Measurements from ENCODE around the gene STX10.
"Not testable (repeated sequence)": the region's sequence is repeated elsewhere in the genome, so short reads cannot be mapped to it uniquely, and the experiment has no call there.

Gene STX10

GRCh38 chr19:13164343-13165161, 14.4 kb upstream of the STX10 start:
- DNase-seq = peak; percentile 99

- DNase-seq = peak; percentile 98
Observed at GRCh38 chr19:13163609-13164342, 13.6 kb upstream of the STX10 start.

- peak; percentile 100 for DNase-seq
Observed at GRCh38 chr19:13162724-13163608, 12.8 kb upstream of the STX10 start.

- DNase-seq = no peak
Observed at GRCh38 chr19:13160557-13160956, 10.4 kb upstream of the STX10 start.

- DNase-seq = no peak
Observed at GRCh38 chr19:13159713-13160112, 9.5 kb upstream of the STX10 start.

GRCh38 chr19:13155472-13156359, 5.5 kb upstream of the STX10 start:
- DNase-seq = peak; percentile 91

- DNase-seq = peak; percentile 90
Observed at GRCh38 chr19:13154911-13155471, 4.8 kb upstream of the STX10 start.

GRCh38 chr19:13154241-13154778, 4.1 kb upstream of the STX10 start:
- peak; percentile 84 for DNase-seq

- no peak for DNase-seq
Observed at GRCh38 chr19:13153569-13154240, 3.5 kb upstream of the STX10 start.

GRCh38 chr19:13152974-13153568, 2.9 kb upstream of the STX10 start:
- peak; percentile 98 for DNase-seq

- DNase-seq = no peak
Observed at GRCh38 chr19:13152356-13152973, 2.3 kb upstream of the STX10 start.

GRCh38 chr19:13151605-13152355, 1.6 kb upstream of the STX10 start:
- peak; percentile 98 for DNase-seq

GRCh38 chr19:13150931-13151604, 893 bp upstream of the STX10 start:
- DNase-seq = no peak

GRCh38 chr19:13149628-13150186, 468 bp downstream of the STX10 start:
- DNase-seq = peak; percentile 78

GRCh38 chr19:13149173-13149627, 975 bp downstream of the STX10 start:
- DNase-seq = not testable (repeated sequence)

- DNase-seq = no peak
Observed at GRCh38 chr19:13146763-13147563, 3.2 kb downstream of the STX10 start.

GRCh38 chr19:13139633-13140311, 10.4 kb downstream of the STX10 start:
- no peak for DNase-seq
